Measurements from ENCODE around the gene DOC2B.
A peak's percentile ranks its signal among the peaks of the same experiment; 100 is the strongest.
"Not testable (repeated sequence)": the region's sequence is repeated elsewhere in the genome, so short reads cannot be mapped to it uniquely, and the experiment has no call there.

DOC2B gene

DNA sequence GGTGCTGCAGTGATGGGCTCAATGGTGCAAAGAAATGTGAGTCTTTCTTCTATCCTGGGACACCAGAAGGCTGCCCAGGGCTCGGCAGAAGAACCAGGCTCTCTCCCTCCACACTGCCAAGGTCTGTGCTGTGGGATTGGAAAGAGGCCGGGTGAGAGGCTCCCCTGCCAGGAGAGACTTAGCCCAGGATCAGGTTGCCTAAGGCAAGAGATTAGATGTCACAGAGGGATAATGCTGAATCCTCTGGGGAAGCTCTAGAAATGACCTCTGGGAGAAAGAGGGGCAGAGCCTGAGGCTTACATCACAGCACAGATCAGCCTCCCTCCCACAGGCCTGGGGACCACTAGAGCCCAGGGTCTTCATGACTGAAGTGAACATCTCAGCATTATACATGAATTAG lies 5.7 kb upstream of the DOC2B start:
- DNase-seq: no peak

GRCh38 chr17:185445-186138 lies 4.1 kb upstream of the DOC2B start:
- no peak for DNase-seq

DNA sequence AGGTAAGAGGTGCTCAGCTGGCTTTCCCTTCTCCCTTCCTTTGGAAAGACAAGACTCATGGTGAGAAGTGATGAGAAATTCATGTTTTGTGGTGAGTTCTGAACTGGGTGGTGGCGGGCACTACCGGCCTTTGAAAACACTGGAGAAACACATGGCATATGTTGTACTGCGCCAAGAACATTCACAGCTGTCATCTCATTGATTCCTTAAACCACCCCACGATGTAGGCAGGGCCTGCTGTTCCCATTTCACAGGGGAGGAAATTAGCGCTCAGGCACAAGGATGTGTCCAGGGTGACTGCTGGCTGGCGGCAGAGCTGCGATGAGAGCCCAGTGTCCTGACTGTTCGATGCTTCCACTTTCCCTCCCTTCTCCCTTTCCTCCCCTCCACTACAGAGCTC lies 1.6 kb upstream of the DOC2B start:
- no peak for DNase-seq

DNA sequence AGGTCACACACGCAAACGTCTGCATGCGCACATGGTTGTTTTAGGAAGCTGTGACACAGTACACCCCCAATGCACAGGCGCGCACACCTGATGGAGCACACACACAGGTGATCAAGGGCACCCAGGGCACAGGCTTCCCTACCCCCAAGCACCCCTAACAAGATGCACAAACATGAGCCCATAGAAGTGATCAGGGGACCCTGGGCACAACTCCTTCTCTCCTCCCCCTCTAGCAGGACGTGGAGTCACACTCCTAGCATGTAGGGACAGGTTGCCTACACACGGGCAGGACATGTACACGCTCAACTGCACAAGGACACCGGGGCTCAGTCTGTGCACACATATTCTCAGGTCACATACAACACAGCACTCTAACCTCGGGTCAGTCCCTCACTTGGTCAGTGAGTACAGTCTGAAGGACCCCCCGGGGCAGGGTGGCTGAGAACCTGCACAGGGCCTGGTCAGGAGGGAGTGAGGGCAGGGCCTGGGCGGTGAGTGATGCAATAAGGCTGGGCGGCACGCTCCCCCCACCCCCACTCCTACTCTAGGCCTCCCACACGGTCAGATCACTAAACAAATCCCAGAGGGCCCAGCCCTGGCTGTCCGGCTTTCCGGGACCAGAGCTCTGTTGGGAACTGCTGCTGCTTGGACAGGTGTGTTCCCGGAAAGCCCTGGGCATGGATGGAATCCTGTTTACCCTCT lies 751 bp upstream of the DOC2B start:
- no peak for DNase-seq

DNA sequence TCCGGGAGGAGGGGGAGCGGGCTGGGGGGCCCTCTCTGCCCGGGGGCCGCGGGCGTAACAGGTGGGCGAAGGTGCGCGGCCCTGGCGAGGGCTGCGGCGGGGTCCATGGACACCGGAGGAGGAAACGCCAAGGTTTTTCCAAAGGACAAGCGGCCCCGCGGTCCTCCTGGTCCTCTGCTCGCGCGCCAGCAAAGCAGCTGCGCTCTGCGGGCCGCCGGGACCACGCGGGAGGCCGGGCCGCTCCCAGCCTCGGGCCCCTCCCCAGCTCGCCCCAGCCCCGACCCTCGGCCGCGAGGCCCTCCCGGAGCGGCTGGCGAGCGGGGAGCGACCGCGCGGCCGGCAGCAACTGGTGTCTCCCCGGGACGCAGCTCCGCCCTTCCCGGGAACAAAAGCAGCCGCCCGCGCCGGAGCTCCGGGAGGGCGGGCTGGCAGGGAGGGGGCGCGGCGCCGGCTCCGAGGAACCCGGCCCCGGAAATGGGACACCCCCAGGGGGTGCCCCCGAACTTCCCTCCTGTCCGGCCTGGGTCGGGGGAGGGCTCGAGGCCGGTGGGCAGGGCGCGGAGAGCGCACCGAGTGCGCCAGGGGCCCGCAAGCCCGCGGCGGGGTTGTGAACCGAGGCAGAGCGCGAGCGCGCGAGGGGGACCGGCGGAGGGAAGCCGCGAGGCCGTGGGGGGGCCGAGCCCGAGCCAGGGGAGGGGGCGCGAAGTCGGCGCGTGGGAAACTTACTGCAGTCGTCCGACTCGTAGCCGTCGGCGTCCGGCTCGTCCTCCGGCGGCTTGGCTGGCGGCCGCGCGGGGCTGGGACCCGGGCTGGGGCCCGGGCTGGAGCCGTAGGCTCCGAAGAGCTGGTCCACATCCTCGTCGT lies 837 bp downstream of the DOC2B start:
- DNase-seq: no peak

DNA sequence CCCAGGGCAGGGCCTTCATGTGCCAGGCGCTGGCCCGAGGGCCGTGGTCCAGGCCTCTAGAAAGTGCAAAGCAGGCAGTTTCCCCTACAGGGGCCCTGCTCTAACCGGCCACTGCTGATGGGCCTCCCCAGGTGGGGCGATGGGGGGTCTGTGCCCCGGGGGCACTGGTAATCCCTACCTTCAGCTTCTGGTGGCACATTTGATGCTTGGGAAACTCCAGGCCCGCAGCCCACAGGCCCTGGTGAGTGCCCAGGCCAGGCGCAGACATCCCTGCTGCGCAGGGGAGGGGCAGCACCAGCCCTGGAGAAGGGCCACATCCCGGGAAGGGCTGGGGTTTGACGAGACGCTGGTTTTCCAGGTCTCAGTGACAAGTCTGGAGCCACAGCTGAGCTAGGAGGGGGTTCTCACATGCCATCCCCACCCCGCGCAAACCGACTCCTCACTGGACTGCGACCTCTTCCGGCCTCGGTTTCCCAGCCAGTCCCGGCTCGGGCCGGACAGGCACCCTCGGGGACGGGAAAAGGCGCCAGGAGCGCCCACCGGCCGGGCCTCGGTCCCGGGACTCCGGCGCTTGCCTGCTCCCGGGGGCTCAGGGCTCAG lies 1.6 kb downstream of the DOC2B start:
- no peak for DNase-seq

DNA sequence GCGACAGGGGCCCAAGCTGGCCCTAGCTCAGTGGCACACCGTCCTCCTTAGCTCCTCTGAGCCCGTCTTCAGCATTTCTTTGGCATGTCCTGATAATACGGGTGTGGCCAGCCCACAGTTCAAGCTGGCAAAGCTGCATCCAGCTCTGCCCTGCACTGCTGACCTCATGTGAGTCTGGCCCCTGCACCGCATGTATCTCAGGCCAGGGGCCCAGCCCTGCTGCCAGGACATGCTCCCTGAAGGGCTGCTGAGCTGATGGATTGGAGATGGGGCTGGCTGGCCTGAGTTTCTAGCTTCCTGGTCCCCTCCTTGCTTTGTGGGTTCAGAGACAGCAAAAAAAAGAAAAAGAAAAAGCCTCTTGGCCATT lies 2.4 kb downstream of the DOC2B start:
- DNase-seq: no peak

- peak; percentile 17 for DNase-seq
These were observed 3.0 kb downstream of the DOC2B start for GRCh38 chr17:178292-179065.

- DNase-seq: no peak
These were observed 3.7 kb downstream of the DOC2B start for GRCh38 chr17:177762-178161.

DNA sequence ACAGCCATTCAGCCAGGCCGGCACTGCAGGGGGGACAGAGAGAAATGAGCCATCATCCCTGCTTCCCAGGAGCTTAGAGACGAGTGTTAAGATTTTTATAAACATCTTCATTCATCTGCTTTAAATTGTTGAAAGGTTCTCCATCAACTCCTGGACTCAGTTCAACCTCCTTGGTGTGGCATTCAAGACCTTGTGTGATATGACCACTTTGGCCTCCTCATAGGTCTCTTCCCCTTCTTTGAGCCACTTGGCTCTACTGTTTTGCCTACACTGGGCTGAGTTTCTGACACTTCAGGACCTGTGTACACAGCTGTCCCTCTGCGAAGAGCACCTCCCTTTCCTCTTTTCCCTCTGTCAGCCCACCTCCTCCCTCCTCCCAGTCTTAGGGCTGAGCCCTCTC lies 4.3 kb downstream of the DOC2B start:
- DNase-seq: no peak

GRCh38 chr17:173166-173911 lies 8.1 kb downstream of the DOC2B start:
- DNase-seq: no peak

DNA sequence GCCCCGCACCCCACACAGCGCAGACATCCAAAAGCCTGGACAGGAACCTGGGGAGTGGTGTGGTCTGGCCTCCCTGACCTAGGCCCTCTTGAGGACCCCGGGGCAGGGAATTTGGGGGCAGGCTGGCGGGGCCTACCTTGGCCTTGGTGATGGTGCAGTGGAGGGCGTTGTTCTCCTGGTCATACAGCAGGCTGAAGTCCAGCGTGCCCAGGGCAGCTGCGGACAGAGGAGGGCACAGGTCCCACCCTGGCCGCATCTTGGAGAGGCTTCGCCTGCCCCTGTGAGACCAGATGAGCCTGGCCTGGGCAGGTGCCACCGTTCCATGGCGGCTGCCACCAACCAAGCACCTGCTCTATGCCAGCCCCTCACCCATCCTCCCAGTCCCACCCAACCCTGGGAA lies 9.0 kb downstream of the DOC2B start:
- DNase-seq: no peak

- no peak for DNase-seq
These were observed 9.6 kb downstream of the DOC2B start for GRCh38 chr17:171871-172270.

DNA sequence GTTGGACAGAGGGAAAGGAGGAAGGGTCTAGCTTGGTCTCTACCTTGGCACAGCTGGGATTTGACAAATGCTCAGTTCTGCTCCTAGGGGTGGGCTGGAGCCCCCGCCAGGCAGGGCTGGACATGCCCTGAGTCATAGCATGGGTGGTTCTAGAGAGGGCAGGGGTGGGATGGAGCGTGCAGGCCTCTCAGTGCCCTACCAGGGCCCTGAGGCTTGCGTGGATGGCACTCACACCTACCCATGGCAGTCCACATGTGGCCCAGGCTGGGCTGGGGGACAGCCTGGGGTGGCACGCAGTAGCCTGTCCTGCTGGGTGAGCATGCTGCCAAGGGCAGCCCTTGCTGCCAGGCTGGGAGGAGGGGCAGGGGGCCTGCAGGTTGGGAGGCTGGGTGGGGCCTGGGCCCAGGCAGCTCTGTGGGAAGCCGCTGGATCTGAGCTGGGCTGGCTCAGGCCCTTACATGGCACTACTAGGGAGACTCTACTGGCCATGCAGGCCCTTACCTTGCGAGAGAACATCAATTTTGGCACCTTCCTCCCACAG lies 11.2 kb downstream of the DOC2B start:
- no peak for DNase-seq

- DNase-seq: not testable (repeated sequence)
These were observed 12.8 kb downstream of the DOC2B start for GRCh38 chr17:168614-169013.

DNA sequence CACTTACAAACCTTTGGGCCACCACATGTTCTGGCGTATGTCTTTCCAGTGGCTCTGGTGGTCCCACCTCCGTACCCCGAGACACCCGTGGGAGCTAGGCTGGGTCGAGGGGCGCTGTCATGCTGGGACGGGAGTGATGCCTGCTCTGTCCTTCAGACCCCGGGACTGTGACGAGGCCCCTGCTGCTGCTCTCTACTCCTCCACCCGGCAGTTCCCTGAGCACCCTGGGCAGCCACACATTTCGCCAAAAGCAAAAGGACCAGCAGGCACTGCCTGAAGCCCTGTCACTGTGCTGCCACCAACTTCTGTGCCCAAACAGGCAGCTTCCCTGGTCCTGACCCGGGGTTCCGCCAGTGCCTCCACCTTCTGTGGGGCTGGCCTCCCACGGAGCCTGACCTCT lies 15.5 kb downstream of the DOC2B start:
- DNase-seq: no peak

DNA sequence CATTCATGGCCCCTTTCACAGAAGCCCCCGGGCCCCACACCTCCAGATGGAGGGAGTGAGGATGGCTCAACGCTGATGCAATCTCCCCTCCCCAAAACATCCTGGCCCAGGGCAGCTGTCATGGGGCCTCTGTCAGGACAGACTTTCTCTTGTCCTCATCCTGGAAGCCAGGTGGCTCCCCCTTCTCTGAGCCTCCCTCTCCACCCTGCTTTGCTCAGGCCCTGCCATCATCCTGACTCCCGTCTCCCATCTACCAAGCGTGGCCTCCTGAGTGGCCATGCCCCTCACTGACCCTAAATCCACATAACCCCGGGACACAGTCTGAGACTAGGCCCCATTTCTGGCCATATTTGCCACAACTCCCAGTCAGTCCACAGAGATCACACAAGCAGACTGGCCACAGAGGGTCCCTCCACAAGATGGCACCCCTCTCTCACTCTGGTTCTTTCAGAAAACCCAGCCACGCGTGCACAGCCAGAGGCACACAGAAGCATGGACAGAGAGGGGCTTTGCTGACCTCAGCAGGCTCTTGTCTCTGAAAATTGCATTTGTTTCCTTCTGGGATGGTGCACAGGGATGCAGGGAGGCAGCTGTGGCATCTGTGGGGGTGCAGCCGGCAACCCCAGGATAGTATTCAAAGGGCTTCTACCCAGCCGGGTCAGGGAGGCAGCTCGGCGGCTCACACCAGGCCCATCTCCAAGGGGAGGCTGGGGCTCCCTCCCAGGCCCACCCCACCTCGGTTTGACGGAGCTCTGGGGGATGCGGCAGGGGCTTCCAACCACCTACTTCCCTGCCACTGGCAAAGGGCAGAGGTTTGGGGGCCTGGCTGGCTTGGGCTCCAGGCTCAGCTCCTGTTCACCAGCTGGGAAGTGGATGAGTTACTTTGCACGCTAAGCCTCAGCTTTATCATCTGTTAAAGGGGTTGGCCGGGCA lies 16.9 kb downstream of the DOC2B start:
- no peak for DNase-seq

GRCh38 chr17:163514-164098 lies 17.8 kb downstream of the DOC2B start:
- no peak for DNase-seq

- no peak for DNase-seq
These were observed 18.8 kb downstream of the DOC2B start for GRCh38 chr17:162689-163088.

DNA sequence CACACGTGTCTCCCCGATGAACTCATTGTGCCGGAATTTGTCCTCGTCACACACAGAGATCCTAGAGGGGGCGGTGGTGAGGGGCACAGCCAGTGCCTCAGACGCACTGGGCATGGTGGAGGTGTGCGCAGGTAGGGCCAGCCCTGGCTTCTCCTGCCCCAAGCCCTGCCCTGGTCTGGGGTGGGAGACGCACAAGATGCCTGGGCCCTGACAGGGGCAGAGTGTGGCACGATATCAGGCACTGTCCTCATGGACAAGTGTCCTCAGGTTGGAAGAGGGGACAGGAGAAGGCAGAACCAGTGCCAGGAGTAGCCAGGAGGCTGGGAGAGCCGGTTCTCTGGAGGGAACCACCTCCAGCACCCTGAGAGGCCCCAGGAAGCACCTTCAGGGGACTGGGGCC lies 20.0 kb downstream of the DOC2B start:
- no peak for DNase-seq

All from NCI-H1092 treated with DMSO at 0.1 percent for 48 hours (cell line).